ENCODE measurements around the gene ATG9A.

ATG9A gene

GRCh38 chr2:219223831-219224610 lies 5.4 kb downstream of the ATG9A start:
- in situ Hi-C loops (cut with HindIII; ENCODE audit: low sequenced_read_pairs): no loop called here

- in situ Hi-C loops (cut with HindIII; ENCODE audit: low sequenced_read_pairs): no loop called here
Measured at GRCh38 chr2:219221957-219222518, 7.4 kb downstream of the ATG9A start.

- in situ Hi-C loops (cut with HindIII; ENCODE audit: low sequenced_read_pairs): no loop called here
Measured at GRCh38 chr2:219220652-219221402, 8.6 kb downstream of the ATG9A start.

GRCh38 chr2:219219784-219220532 lies 9.5 kb downstream of the ATG9A start:
- in situ Hi-C loops (cut with HindIII; ENCODE audit: low sequenced_read_pairs): no loop called here

GRCh38 chr2:219218732-219219701 lies 10.4 kb downstream of the ATG9A start, which contains the start of gene ABCB6:
Gene ABCB6, minus strand, starts transcription at chr2:219218958. Its CDS starts 285 bp downstream, at chr2:219218673.
- in situ Hi-C loops (cut with HindIII; ENCODE audit: low sequenced_read_pairs): no loop called here

- in situ Hi-C loops (cut with HindIII; ENCODE audit: low sequenced_read_pairs): no loop called here
Measured at GRCh38 chr2:219218217-219218731, 11.2 kb downstream of the ATG9A start.

GRCh38 chr2:219216535-219216915 lies 12.9 kb downstream of the ATG9A start:
- in situ Hi-C loops (cut with HindIII; ENCODE audit: low sequenced_read_pairs): no loop called here

- in situ Hi-C loops (cut with HindIII; ENCODE audit: low sequenced_read_pairs): no loop called here
Measured at GRCh38 chr2:219215871-219216534, 13.4 kb downstream of the ATG9A start.

- in situ Hi-C loops (cut with HindIII; ENCODE audit: low sequenced_read_pairs): no loop called here
Measured at GRCh38 chr2:219214786-219215185, 14.7 kb downstream of the ATG9A start.

- in situ Hi-C loops (cut with HindIII; ENCODE audit: low sequenced_read_pairs): no loop called here
Measured at GRCh38 chr2:219214141-219214540, 15.3 kb downstream of the ATG9A start.

- in situ Hi-C loops (cut with HindIII; ENCODE audit: low sequenced_read_pairs): no loop called here
Measured at GRCh38 chr2:219213486-219214071, 15.9 kb downstream of the ATG9A start.

- in situ Hi-C loops (cut with HindIII; ENCODE audit: low sequenced_read_pairs): no loop called here
Measured at GRCh38 chr2:219213026-219213415, 16.4 kb downstream of the ATG9A start.

GRCh38 chr2:219210886-219211362 lies 18.5 kb downstream of the ATG9A start:
- in situ Hi-C loops (cut with HindIII; ENCODE audit: low sequenced_read_pairs): no loop called here

- in situ Hi-C loops (cut with HindIII; ENCODE audit: low sequenced_read_pairs): no loop called here
Measured at GRCh38 chr2:219210196-219210885, 19.1 kb downstream of the ATG9A start.

- in situ Hi-C loops (cut with HindIII; ENCODE audit: low sequenced_read_pairs): no loop called here
Measured at GRCh38 chr2:219209236-219210195, 19.9 kb downstream of the ATG9A start.

GRCh38 chr2:219207884-219208740 lies 21.3 kb downstream of the ATG9A start:
- in situ Hi-C loops (cut with HindIII; ENCODE audit: low sequenced_read_pairs): no loop called here

Data from endothelial cell of hepatic sinusoid (primary cell).